Activated CD4-positive, alpha-beta memory T cell treated with anti-CD3 and anti-CD28 coated beads for 36 hours (primary cell): ENCODE data around the gene LRRC28. TPM values are rescaled to one million over a fixed set of nuclear protein-coding genes. Genes with fewer than 3 reads are reported as not detected.
"Not testable (repeated sequence)": the region's sequence is repeated elsewhere in the genome, so short reads cannot be mapped to it uniquely, and the experiment has no call there.

Experiments used
- CTCF ChIA-PET: fragments of 350-600 bp; sonication (Branson Sonifier 250); formaldehyde crosslinking; loops from one replicate; lab custom pipeline; 2021; ENCODE audit warnings: antibody characterized with exemption, inconsistent platforms; lab: Charles Lee
- POLR2A ChIA-PET: fragments of 350-600 bp; sonication (Branson Sonifier 250); formaldehyde crosslinking; loops from one replicate; lab custom pipeline; 2021; ENCODE audit warnings: antibody characterized with exemption; lab: Charles Lee
- DNase-seq: peaks from one replicate; pipeline ENCODE4 v3.0.0-alpha.2; 2020
- H3K27ac Mint-ChIP-seq: one replicate; pipeline ENCODE4 v1.8.0; 2021; ENCODE audit warnings: mixed read lengths
- H3K27me3 Mint-ChIP-seq: one replicate; pipeline ENCODE4 v1.8.0; 2021; ENCODE audit warnings: mixed read lengths
- H3K36me3 Mint-ChIP-seq: one replicate; pipeline ENCODE4 v1.8.0; 2021; ENCODE audit warnings: mixed read lengths
- H3K4me1 Mint-ChIP-seq: one replicate; pipeline ENCODE4 v1.8.0; 2021; ENCODE audit warnings: low read depth, mixed read lengths
- H3K4me3 Mint-ChIP-seq: one replicate; pipeline ENCODE4 v1.8.0; 2021; ENCODE audit warnings: mild to moderate bottlenecking, mixed read lengths
- H3K9me3 Mint-ChIP-seq: one replicate; pipeline ENCODE4 v1.8.0; 2021; ENCODE audit warnings: mixed read lengths
- intact Hi-C: fragments of 100-400 bp; cut with micrococcal nuclease; formaldehyde crosslinking; loops from one replicate; pipeline ENCODE4 v1.15.1; 2023
- total RNA-seq, 2 experiments: library from RNA; stranded (reverse); gene quantifications; one replicate each; pipeline ENCODE4 v1.2.3, GENCODE V29; 2021

The LRRC28 gene
- total RNA-seq, 2 experiments from 2014 or later: 21.5 to 22.6 TPM

GRCh38 chr15:99228120-99228770, 23.0 kb upstream of the LRRC28 start:
- POLR2A ChIA-PET: no interaction called here
- Mint-ChIP-seq H3K27ac (no peak overlapping the region), H3K36me3 (no peaks in the 10 kb centered on the region), H3K27me3 (no peaks in the 10 kb centered on the region), H3K4me3 (no peak overlapping the region), H3K4me1 (no peaks in the 10 kb centered on the region), H3K9me3 (peaks cover 3% of the 10 kb centered on the region)
- no peak for DNase-seq
- CTCF ChIA-PET: interaction anchor here (1.4 to 1.5 kb wide), 2 partner anchors 15 to 45 kb away, joined by 3 to 5 read pairs; no protein-coding TSS in a partner anchor
- intact Hi-C loops: no loop called here

GRCh38 chr15:99230867-99231266, 20.4 kb upstream of the LRRC28 start:
- ChIA-PET POLR2A (no interaction called here), CTCF (interaction anchor here (1.1 kb wide), 1 partner anchor 56 kb away, joined by 3 read pairs; no protein-coding TSS in a partner anchor)
- Mint-ChIP-seq H3K9me3 (peaks cover 3% of the 10 kb centered on the region), H3K36me3 (no peaks in the 10 kb centered on the region), H3K4me1 (no peaks in the 10 kb centered on the region), H3K4me3 (no peak overlapping the region), H3K27me3 (peaks cover 4% of the 10 kb centered on the region), H3K27ac (no peak overlapping the region)
- DNase-seq: no peak
- intact Hi-C loops: no loop called here

GRCh38 chr15:99232740-99233139, 18.5 kb upstream of the LRRC28 start:
- CTCF ChIA-PET: no interaction called here
- Mint-ChIP-seq H3K9me3 (peaks cover 3% of the 10 kb centered on the region), H3K4me3 (no peak overlapping the region), H3K4me1 (no peaks in the 10 kb centered on the region), H3K27ac (no peak overlapping the region), H3K27me3 (peaks cover 8% of the 10 kb centered on the region), H3K36me3 (no peaks in the 10 kb centered on the region)
- DNase-seq: no peak
- intact Hi-C loops: no loop called here
- POLR2A ChIA-PET: no interaction called here

GRCh38 chr15:99234160-99234559, 17.1 kb upstream of the LRRC28 start:
- H3K36me3 Mint-ChIP-seq, H3K4me1 Mint-ChIP-seq, intact Hi-C loops, H3K9me3 Mint-ChIP-seq, DNase-seq, CTCF ChIA-PET, H3K27ac Mint-ChIP-seq, POLR2A ChIA-PET, H3K4me3 Mint-ChIP-seq, H3K27me3 Mint-ChIP-seq: not testable (repeated sequence)

GRCh38 chr15:99238849-99239248, 12.4 kb upstream of the LRRC28 start:
- Mint-ChIP-seq H3K9me3 (no peaks in the 10 kb centered on the region), H3K36me3 (peaks cover 2% of the 10 kb centered on the region), H3K27me3 (peaks cover 11% of the 10 kb centered on the region), H3K4me3 (no peak overlapping the region), H3K4me1 (peaks cover 4% of the 10 kb centered on the region), H3K27ac (no peak overlapping the region)
- DNase-seq: no peak
- CTCF ChIA-PET: no interaction called here
- intact Hi-C loops: no loop called here
- POLR2A ChIA-PET: no interaction called here

- no peak for DNase-seq
- Mint-ChIP-seq H3K27ac (no peak overlapping the region), H3K27me3 (peaks cover 11% of the 10 kb centered on the region), H3K36me3 (peaks cover 2% of the 10 kb centered on the region), H3K4me1 (peaks cover 4% of the 10 kb centered on the region), H3K4me3 (no peak overlapping the region), H3K9me3 (no peaks in the 10 kb centered on the region)
- intact Hi-C loops: no loop called here
- ChIA-PET CTCF (no interaction called here), POLR2A (no interaction called here)
Observed at GRCh38 chr15:99239545-99240198, 11.6 kb upstream of the LRRC28 start.

GRCh38 chr15:99241752-99242151, 9.5 kb upstream of the LRRC28 start:
- intact Hi-C loops: no loop called here
- Mint-ChIP-seq H3K36me3 (peaks cover 2% of the 10 kb centered on the region), H3K27me3 (peaks cover 5% of the 10 kb centered on the region), H3K4me3 (no peak overlapping the region), H3K9me3 (no peaks in the 10 kb centered on the region), H3K27ac (no peak overlapping the region), H3K4me1 (peaks cover 4% of the 10 kb centered on the region)
- CTCF ChIA-PET: no interaction called here
- POLR2A ChIA-PET: no interaction called here
- DNase-seq: no peak

- Mint-ChIP-seq H3K4me3 (no peak overlapping the region), H3K27me3 (peaks cover 2% of the 10 kb centered on the region), H3K36me3 (peaks cover 2% of the 10 kb centered on the region), H3K9me3 (no peaks in the 10 kb centered on the region), H3K4me1 (peaks cover 4% of the 10 kb centered on the region), H3K27ac (no peak overlapping the region)
- CTCF ChIA-PET: no interaction called here
- no peak for DNase-seq
- POLR2A ChIA-PET: no interaction called here
- intact Hi-C loops: no loop called here
Observed at GRCh38 chr15:99244306-99244705, 7.0 kb upstream of the LRRC28 start.

GRCh38 chr15:99247062-99247461, 4.2 kb upstream of the LRRC28 start:
- Mint-ChIP-seq H3K36me3 (peaks cover 2% of the 10 kb centered on the region), H3K9me3 (no peaks in the 10 kb centered on the region), H3K27ac (no peak overlapping the region), H3K4me1 (peaks cover 9% of the 10 kb centered on the region), H3K27me3 (no peaks in the 10 kb centered on the region), H3K4me3 (no peak overlapping the region)
- intact Hi-C loops: no loop called here
- POLR2A ChIA-PET: no interaction called here
- DNase-seq: no peak
- CTCF ChIA-PET: interaction anchor here (0.6 kb wide), 1 partner anchor 172 kb away, joined by 6 read pairs; no protein-coding TSS in a partner anchor

GRCh38 chr15:99248000-99248715, 3.1 kb upstream of the LRRC28 start:
- Mint-ChIP-seq H3K27ac (no peak overlapping the region), H3K9me3 (no peaks in the 10 kb centered on the region), H3K36me3 (peaks cover 2% of the 10 kb centered on the region), H3K4me1 (peaks cover 18% of the 10 kb centered on the region), H3K4me3 (no peak overlapping the region), H3K27me3 (no peaks in the 10 kb centered on the region)
- no peak for DNase-seq
- intact Hi-C loops: no loop called here
- ChIA-PET POLR2A (no interaction called here), CTCF (no interaction called here)

- peak within 1 kb of the TSS; percentile 88 for H3K4me3 Mint-ChIP-seq
- H3K4me1 Mint-ChIP-seq: peaks cover 28% of the 10 kb centered on the region
- H3K9me3 Mint-ChIP-seq: no peaks in the 10 kb centered on the region
- intact Hi-C loops: no loop called here
- no peak within 1 kb of the TSS for H3K27ac Mint-ChIP-seq
- H3K36me3 Mint-ChIP-seq: peaks cover 2% of the 10 kb centered on the region
- POLR2A ChIA-PET: no interaction called here
- CTCF ChIA-PET: no interaction called here
- no peak for DNase-seq
- no peaks in the 10 kb centered on the region for H3K27me3 Mint-ChIP-seq
Observed at GRCh38 chr15:99249270-99249841, 1.9 kb upstream of the LRRC28 start, which contains the start of gene TTC23. TSS of gene TTC23 (minus strand) at chr15:99249581. CDS start at chr15:99228712, 20,869 bp downstream.

GRCh38 chr15:99250001-99250400, 1.3 kb upstream of the LRRC28 start:
- ChIA-PET CTCF (no interaction called here), POLR2A (no interaction called here)
- no peak for DNase-seq
- H3K27me3 Mint-ChIP-seq: no peaks in the 10 kb centered on the region
- no peak overlapping the region for H3K27ac Mint-ChIP-seq
- H3K36me3 Mint-ChIP-seq: peaks cover 2% of the 10 kb centered on the region
- intact Hi-C loops: loop anchor here (2.0 to 5.0 kb wide), 4 partner anchors 143 to 1347 kb away; partner anchors contain the start of gene SYNM
- no peak overlapping the region for H3K4me3 Mint-ChIP-seq
- H3K4me1 Mint-ChIP-seq: peaks cover 28% of the 10 kb centered on the region
- H3K9me3 Mint-ChIP-seq: no peaks in the 10 kb centered on the region
